SK-MEL-5 (cell line): ENCODE measurements around the gene UBE3B. TPM values are rescaled to one million over a fixed set of nuclear protein-coding genes. Genes with fewer than 3 reads are reported as not detected.

Source experiments
- DNase-seq: peaks from one replicate; pipeline ENCODE4 v3.0.0-alpha.2; 2016; ENCODE audit warnings: low read depth, low spot score
- in situ Hi-C: cut with HindIII; loops from 2 replicates; pipeline ENCODE4 v1.10.0; 2016; ENCODE audit warnings: low sequenced_read_pairs, high pct_unique_total_duplicates, low pct_unique_long_range_greater_than_20kb
- total RNA-seq: library from RNA; depleted of rRNA; stranded (reverse); fragments of >200 nt; shearing (Covaris generic); gene quantifications from 2 replicates; pipeline ENCODE4 v1.2.3, GENCODE V29; 2014

The UBE3B gene
- total RNA-seq, 1 experiment from 2014 or later = 20.5 TPM

GRCh38 chr12:109487181-109488050 is 10.0 kb downstream of the UBE3B start:
- in situ Hi-C loops = no loop called here
- no peak for DNase-seq

- no peak for DNase-seq
- in situ Hi-C loops = no loop called here
Observed at GRCh38 chr12:109488051-109488665, 10.7 kb downstream of the UBE3B start.

- in situ Hi-C loops = no loop called here
- DNase-seq = no peak
Observed at GRCh38 chr12:109489016-109489954, 11.9 kb downstream of the UBE3B start.

- in situ Hi-C loops = no loop called here
- DNase-seq = no peak
Observed at GRCh38 chr12:109489955-109490565, 12.6 kb downstream of the UBE3B start.

GRCh38 chr12:109491671-109492070 is 14.2 kb downstream of the UBE3B start:
- in situ Hi-C loops = no loop called here
- no peak for DNase-seq

- DNase-seq = no peak
- in situ Hi-C loops = no loop called here
Observed at GRCh38 chr12:109492371-109492770, 14.9 kb downstream of the UBE3B start.

GRCh38 chr12:109493090-109493489 is 15.7 kb downstream of the UBE3B start:
- no peak for DNase-seq
- in situ Hi-C loops = no loop called here

- DNase-seq = no peak
- in situ Hi-C loops = no loop called here
Observed at GRCh38 chr12:109493938-109494337, 16.5 kb downstream of the UBE3B start.

GRCh38 chr12:109494348-109494881 is 17.0 kb downstream of the UBE3B start:
- in situ Hi-C loops = no loop called here
- no peak for DNase-seq

GRCh38 chr12:109495012-109495411 is 17.6 kb downstream of the UBE3B start:
- no peak for DNase-seq
- in situ Hi-C loops = no loop called here

GRCh38 chr12:109496306-109496705 is 18.9 kb downstream of the UBE3B start:
- in situ Hi-C loops = no loop called here
- DNase-seq = no peak

GRCh38 chr12:109497675-109498074 is 20.2 kb downstream of the UBE3B start:
- no peak for DNase-seq
- in situ Hi-C loops = no loop called here

GRCh38 chr12:109500406-109501185 is 23.2 kb downstream of the UBE3B start:
- in situ Hi-C loops = no loop called here
- DNase-seq = no peak

GRCh38 chr12:109501299-109501698 is 23.9 kb downstream of the UBE3B start:
- no peak for DNase-seq
- in situ Hi-C loops = no loop called here

- in situ Hi-C loops = no loop called here
- DNase-seq = no peak
Observed at GRCh38 chr12:109502332-109502731, 24.9 kb downstream of the UBE3B start.

GRCh38 chr12:109503611-109504010 is 26.2 kb downstream of the UBE3B start:
- DNase-seq = no peak
- in situ Hi-C loops = no loop called here

GRCh38 chr12:109504068-109504467 is 26.6 kb downstream of the UBE3B start:
- in situ Hi-C loops = no loop called here
- no peak for DNase-seq
